Ovary (tissue), 3 donors: ENCODE data around the gene SHMT2.

ENCODE experiments used
- CTCF ChIP-seq, 3 donors: fragments of 450-650 bp in 2 of 3; fragments of 200-600 bp in 1 of 3; IDR thresholded peaks; one replicate each; pipeline versions ENCODE4 v1.5.1 to v1.8.0; 2016 to 2022; ENCODE audit warnings: antibody characterized with exemption in 3 of 3, mild to moderate bottlenecking in 1 of 3
- POLR2A ChIP-seq: fragments of 450-650 bp; IDR thresholded peaks from one replicate; pipeline ENCODE4 v1.6.1; 2017; ENCODE audit warnings: antibody characterized with exemption, mild to moderate bottlenecking, moderate library complexity
- donor health status: DM: no; HTN: no; CAD: no.

- TF ChIP-seq CTCF (IDR thresholded peaks at IDR 0.05) (no peak), POLR2A (no peak)
These were observed 19.6 kb upstream of the SHMT2 start for GRCh38 chr12:57209916-57210315.
